Muscle of leg (tissue), 11 donors: ENCODE results near the gene HCRTR1. TPM values are rescaled to one million over a fixed set of nuclear protein-coding genes. Genes with fewer than 3 reads are reported as not detected.
A peak's percentile ranks its signal among the peaks of the same experiment; 100 is the strongest.

Source experiments
- DNase-seq: peaks from one replicate; pipeline ENCODE4 v3.0.0; 2013
- H3K27ac ChIP-seq: one replicate; pipeline ENCODE4 v1.5.1; 2013; ENCODE audit warnings: mild to moderate bottlenecking, low read length, control low read depth
- H3K27me3 ChIP-seq: one replicate; pipeline ENCODE4 v1.6.1; 2013; ENCODE audit warnings: low read length; ENCODE audit not compliant: control insufficient read depth, insufficient read depth
- H3K36me3 ChIP-seq: one replicate; pipeline ENCODE4 v1.6.1; 2013; ENCODE audit warnings: low read length; ENCODE audit not compliant: control insufficient read depth, insufficient read depth
- H3K4me1 ChIP-seq: one replicate; pipeline ENCODE4 v1.6.1; 2013; ENCODE audit warnings: low read length; ENCODE audit not compliant: control insufficient read depth, insufficient read depth
- H3K4me3 ChIP-seq: one replicate; pipeline ENCODE4 v1.5.1; 2013; ENCODE audit warnings: low read length, control low read depth
- H3K9me3 ChIP-seq: replicated peaks from 2 replicates; pipeline ENCODE4 v1.6.1; 2013; ENCODE audit warnings: low read depth, low read length; ENCODE audit not compliant: control insufficient read depth
- WGBS: methylation state at CpG from one replicate; pipeline ENCODE4 v1.1.5; 2013; ENCODE audit warnings: missing lambda C conversion rate; ENCODE audit not compliant: insufficient coverage; 5-methylcytosine and 5-hydroxymethylcytosine counted together
- polyA plus RNA-seq, 8 donors: library from polyadenylated mRNA; unstranded; fragments of 120-200 nt; gene quantifications; one replicate each; pipeline versions ENCODE4 v1.2.1 to v1.2.3, GENCODE V29; 2013; ENCODE audit warnings: inconsistent platforms in 1 of 8, low replicate concordance in 1 of 8; ENCODE audit not compliant: insufficient read length in 8 of 8, insufficient read depth in 1 of 8
- total RNA-seq: library from RNA; stranded (reverse); fragments of 120-200 nt; gene quantifications from one replicate; pipeline ENCODE4 v1.2.4, GENCODE V29; 2013

HCRTR1 gene
- total and polyA plus RNA-seq, 9 donors, result 0.04 to 0.37 (median 0.16) TPM

DNA sequence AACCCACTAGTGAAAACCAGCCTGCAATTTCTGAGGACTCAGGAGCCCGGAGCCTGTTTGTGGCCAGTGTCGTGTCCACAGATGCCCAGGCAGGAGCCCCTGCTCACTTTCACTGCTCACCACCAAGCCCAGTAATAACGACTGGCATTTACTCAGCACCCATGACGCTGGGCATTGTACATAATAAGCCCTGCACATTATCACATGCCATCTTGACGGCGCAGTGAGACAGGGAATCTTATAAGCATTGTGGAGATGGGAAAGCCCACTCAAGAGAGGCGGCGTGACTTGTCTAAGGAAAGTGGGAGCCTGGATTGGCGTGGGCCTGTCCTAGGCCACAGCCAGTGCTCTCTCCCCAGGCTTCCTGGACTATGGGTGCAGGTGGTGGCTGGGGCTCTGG is 55.9 kb downstream of the HCRTR1 start:
- H3K4me3 ChIP-seq, result no peak overlapping the region
- 83% methylated on average over 4 of the region's 9 CpGs for WGBS
- peaks cover 22% of the 10 kb centered on the region for H3K36me3 ChIP-seq
- peak overlapping the region; percentile 60 for H3K27ac ChIP-seq
- peaks cover 76% of the 10 kb centered on the region for H3K4me1 ChIP-seq
- peaks cover 2% of the 10 kb centered on the region for H3K27me3 ChIP-seq
- no peaks in the 10 kb centered on the region for H3K9me3 ChIP-seq
- no peak for DNase-seq

DNA sequence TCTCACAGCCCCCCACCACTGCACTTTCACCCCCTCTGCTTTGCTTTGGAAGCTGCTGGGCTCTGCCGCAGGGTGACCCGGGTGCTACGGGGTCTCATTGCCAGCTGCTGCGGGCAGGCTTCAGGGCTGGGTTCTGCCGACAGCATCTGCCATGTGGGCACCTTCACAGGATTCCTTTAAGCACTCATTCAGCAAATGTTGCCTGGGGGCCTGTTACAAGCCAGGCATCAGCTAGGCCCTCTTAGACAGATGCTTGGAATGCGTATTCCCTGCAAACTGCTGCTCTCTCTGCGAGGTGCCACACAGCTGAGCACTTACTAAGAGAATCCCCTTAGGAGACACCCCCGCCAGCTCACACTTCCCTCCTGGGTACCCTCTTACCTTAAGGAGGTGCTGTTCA is 57.1 kb downstream of the HCRTR1 start:
- peaks cover 2% of the 10 kb centered on the region for H3K27me3 ChIP-seq
- peak overlapping the region; percentile 60 for H3K27ac ChIP-seq
- no peaks in the 10 kb centered on the region for H3K9me3 ChIP-seq
- H3K4me3 ChIP-seq, result no peak overlapping the region
- 80% methylated on average over 7 of the region's 8 CpGs for WGBS
- H3K4me1 ChIP-seq, result peaks cover 64% of the 10 kb centered on the region
- DNase-seq, result peak; percentile 58
- peaks cover 26% of the 10 kb centered on the region for H3K36me3 ChIP-seq

DNA sequence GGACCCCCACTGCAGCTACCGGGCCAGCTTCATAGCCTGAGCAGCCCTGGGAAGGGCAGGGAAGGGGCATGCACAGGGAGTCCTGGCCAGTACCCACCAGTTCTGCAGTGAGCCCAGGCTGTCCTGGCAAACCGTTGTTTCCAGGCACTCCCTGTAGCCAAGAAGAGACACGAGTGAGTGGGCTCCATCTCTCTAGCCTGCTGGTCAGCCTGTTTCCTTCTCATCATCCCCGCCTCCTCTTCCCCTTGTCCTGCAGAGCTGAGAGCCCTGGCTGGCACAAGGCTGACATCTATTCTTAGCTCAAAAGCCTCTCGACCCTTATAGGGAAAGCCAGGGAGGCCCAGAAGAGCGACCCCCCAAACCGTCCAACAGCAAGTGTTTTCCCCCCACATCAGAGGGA is 57.7 kb downstream of the HCRTR1 start:
- peaks cover 59% of the 10 kb centered on the region for H3K4me1 ChIP-seq
- DNase-seq, result no peak
- H3K27ac ChIP-seq, result peak overlapping the region; percentile 60
- no peaks in the 10 kb centered on the region for H3K9me3 ChIP-seq
- peaks cover 32% of the 10 kb centered on the region for H3K36me3 ChIP-seq
- peaks cover 2% of the 10 kb centered on the region for H3K27me3 ChIP-seq
- H3K4me3 ChIP-seq, result no peak overlapping the region
- 42% methylated on average over 2 of the region's 7 CpGs for WGBS

DNA sequence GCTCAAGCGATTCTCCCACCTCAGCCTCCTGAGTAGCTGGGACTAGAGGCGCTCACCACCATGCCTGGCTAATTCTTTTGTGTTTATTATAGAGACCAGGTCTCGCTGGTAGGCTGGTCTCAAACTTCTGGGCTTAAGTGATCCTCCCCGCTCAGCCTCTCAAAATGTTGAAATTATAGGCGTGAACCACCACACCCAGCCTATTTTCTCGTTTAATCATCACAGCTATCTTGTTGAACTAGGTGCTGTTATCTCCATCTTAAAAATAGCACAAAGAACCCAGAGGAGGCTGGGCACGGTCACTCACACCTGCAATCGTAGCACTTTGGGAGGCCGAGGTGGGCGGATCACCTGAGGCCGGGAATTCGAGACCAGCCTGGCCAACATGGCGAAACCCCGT is 58.3 kb downstream of the HCRTR1 start:
- peaks cover 2% of the 10 kb centered on the region for H3K27me3 ChIP-seq
- H3K4me1 ChIP-seq, result peaks cover 57% of the 10 kb centered on the region
- 96% methylated on average over 10 of the region's 14 CpGs for WGBS
- peaks cover 38% of the 10 kb centered on the region for H3K36me3 ChIP-seq
- H3K9me3 ChIP-seq, result no peaks in the 10 kb centered on the region
- peak overlapping the region; percentile 60 for H3K27ac ChIP-seq
- H3K4me3 ChIP-seq, result no peak overlapping the region
- no peak for DNase-seq

Other genes starting within 250 kb of the HCRTR1 start
- 169 TPM for gene FABP3, start 244.6 kb upstream of the HCRTR1 start, total RNA-seq
- 100 to 1,000 TPM; 101 to 195 (median 150) TPM for gene FABP3, start 244.6 kb upstream of the HCRTR1 start, polyA plus RNA-seq
- 4.0 TPM for gene SERINC2, start 204.5 kb upstream of the HCRTR1 start, total RNA-seq
- 10 to 100 TPM; 27.4 to 49.0 (median 36.1) TPM for gene SERINC2, start 204.5 kb upstream of the HCRTR1 start, polyA plus RNA-seq
- 31.8 TPM for gene TINAGL1, start 41.2 kb upstream of the HCRTR1 start, total RNA-seq
- gene TINAGL1, start 41.2 kb upstream of the HCRTR1 start, polyA plus RNA-seq, result 10 to 100 TPM; 19.3 to 31.0 (median 24.9) TPM
- gene PEF1, start 27.2 kb downstream of the HCRTR1 start, total RNA-seq, result 34.2 TPM
- 10 to 100 TPM; 38.5 to 46.6 (median 42.4) TPM for gene PEF1, start 27.2 kb downstream of the HCRTR1 start, polyA plus RNA-seq
- gene COL16A1, start 86.3 kb downstream of the HCRTR1 start, total RNA-seq, result 229 TPM
- gene COL16A1, start 86.3 kb downstream of the HCRTR1 start, polyA plus RNA-seq, result 100 to 1,000 TPM in 7 of 8 donors, 10 to 100 TPM in 1; 96.2 to 245 (median 136) TPM
- gene ADGRB2, start 146.7 kb downstream of the HCRTR1 start, total RNA-seq, result 12.5 TPM
- 10 to 100 TPM; 14.9 to 21.7 (median 20.0) TPM for gene ADGRB2, start 146.7 kb downstream of the HCRTR1 start, polyA plus RNA-seq
- gene SPOCD1, start 198.3 kb downstream of the HCRTR1 start, total RNA-seq, result 0.13 TPM
- under 1 TPM; 0.25 to 0.75 (median 0.55) TPM for gene SPOCD1, start 198.3 kb downstream of the HCRTR1 start, polyA plus RNA-seq